NK-92 (cell line): ENCODE data around the gene NPM3.
"Not testable (repeated sequence)": the region's sequence is repeated elsewhere in the genome, so short reads cannot be mapped to it uniquely, and the experiment has no call there.

Source experiments
- DNase-seq: peaks from one replicate; lab custom pipeline; 2025; ENCODE audit not compliant: unreplicated experiment; lab: John Stamatoyannopoulos, UW

NPM3 gene

DNA sequence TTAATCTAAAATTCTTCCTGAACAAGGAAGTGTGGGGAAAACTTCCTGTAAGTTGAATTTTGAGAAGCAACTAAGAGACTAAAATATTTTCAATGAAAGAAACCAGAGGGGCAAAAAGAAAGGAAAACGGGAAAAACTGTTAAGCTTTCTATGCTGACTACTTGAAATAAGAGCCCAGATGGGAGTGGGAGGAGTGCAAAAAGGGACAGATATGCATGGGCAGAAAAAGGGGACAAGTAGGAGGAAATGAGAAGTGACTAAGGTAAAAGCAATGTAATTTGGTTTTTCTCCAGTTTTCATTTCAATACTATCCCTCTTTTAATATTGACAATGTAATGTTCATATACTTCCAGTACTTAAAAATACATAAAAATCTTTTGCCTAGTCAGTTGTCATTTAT lies 23.9 kb upstream of the NPM3 start:
- no peak for DNase-seq

DNA sequence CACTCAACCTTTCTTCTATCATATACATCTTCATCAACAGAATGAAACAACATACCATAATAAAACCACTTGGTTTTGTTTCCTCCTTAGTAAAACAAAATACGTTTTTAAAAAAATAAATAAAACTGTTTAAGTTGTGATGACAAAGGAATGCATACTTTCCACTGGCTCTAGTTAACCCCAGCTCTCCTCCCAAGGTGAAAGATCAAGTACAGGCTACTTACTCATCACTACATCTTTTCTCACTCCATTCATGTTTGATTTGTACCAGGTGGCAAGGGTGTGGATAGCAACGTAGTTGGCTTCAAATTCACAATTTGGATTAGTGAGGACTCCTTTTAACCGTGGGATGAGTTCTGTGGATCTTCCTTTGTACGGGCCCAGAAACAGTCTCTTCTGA lies 20.3 kb upstream of the NPM3 start:
- no peak for DNase-seq

DNA sequence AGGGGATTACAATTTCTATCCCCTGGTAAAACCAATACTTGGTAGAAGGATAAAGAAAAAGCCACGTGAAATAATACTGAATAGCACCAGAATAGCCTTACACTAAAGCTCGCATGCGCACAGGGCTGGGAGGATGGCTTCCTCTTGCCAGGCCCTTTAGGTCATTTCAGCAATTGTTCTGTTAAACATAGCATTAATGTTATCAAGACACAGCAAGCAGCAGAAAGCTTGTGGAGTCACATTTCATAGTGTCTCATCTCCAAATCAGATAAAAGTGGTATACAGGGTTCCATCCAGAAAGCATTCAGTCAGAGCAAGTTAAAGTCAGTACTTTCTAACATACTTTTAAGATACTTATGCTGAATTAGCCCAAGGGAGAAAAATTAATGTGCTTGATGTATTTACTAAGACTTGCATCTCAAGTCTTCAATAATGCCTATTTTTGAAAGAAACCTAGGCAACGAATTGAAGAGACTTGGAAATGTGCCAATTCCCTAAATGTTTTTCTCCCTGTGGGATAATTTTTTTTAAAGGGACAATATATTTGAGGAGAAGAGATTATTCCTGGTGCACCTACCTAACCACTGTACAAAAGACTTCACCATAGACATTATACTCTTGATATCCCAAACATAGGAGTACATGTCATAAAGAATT lies 14.3 kb upstream of the NPM3 start:
- no peak for DNase-seq

DNA sequence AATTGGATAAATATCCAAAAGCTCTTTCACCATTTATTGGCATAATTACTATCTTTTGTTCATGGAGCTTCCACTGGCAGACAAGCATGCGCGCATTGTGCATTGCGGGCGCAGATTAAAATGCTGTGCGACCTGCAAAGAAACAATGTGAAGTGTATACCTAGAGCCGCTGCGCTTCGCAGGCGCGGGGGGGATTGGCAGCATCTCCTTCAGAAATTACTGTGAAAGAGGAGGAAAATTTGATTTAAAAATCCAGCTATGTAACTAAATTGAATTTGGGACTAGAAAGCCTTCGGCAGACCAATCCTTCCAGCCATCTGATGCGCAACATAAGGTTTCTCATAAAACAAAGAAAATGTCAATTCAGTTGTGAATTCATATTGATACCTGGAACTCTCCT lies 10.3 kb upstream of the NPM3 start:
- no peak for DNase-seq

DNA sequence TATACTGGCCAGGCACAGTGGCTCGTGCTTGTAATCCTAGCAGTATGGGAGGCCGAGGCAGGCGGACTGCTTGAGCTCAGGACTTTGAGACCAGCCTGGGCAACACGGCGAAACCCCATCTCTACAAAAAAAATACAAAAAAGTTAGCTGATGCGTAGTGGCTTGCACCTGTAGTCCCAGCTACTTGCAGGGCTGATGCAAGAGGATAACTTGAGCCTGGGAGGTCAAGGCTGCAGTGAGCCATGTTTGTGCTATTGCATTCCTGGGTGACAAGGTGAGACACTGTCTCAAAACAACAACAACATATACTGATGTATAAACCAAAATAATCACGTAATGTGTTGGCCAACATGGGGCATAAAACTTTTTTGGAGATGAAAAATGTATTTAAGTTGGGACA lies 6.4 kb upstream of the NPM3 start:
- no peak for DNase-seq

DNA sequence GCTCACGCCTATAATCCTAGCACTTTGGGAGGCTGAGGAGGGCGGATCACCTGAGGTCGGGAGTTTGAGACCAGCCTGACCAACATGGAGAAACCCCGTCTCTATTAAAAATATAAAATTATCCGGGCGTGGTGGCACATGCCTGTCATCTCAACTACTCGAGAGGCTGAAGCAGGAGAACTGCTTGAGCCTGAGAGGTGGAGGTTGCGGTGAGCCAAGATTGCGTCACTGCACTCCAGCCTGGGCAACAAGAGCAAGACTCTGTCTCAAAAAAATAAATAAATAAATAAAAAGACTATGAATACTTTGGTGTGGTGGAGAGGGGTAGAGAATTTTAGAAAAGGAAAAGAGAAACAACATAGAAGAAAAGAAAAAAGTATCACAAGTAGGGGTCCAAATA lies 6.0 kb upstream of the NPM3 start:
- DNase-seq: not testable (repeated sequence)

DNA sequence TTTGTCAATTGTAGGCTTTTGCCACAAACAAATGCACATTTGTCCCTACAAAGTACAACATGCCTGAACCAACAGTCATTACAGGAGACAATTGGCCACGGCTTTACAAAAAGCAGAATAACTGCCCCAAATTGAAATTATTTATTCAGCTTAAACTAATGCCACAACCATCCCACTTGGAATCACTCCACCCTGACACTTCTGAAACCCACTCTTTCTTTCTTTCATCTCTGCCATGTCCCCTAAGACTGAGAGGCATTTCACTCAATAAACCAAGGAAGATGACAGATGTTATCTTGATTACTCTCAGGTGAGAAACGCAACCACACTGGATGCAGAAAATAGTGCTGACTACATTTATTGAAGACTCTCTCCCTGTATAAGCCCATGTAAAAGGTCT lies 2.6 kb upstream of the NPM3 start:
- no peak for DNase-seq

DNA sequence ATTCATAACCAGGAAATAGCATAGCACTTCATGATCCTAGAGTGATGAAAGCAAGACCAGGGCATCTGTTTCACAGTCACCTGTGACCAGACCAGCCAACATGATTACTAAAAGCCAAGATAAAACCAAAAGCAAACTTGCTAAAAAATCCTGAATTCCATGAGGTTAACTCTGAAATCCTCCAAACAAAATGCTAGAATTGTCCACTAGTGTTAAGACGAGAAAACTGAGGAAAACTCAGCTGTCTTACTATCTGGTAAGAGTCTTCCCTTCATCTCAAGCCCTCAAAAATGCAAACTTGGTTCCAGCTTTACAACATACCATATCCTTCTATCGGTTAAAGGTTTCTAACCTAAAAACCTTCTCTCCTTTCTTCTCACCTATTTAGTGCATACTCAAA lies 1.3 kb upstream of the NPM3 start:
- DNase-seq: no peak

DNA sequence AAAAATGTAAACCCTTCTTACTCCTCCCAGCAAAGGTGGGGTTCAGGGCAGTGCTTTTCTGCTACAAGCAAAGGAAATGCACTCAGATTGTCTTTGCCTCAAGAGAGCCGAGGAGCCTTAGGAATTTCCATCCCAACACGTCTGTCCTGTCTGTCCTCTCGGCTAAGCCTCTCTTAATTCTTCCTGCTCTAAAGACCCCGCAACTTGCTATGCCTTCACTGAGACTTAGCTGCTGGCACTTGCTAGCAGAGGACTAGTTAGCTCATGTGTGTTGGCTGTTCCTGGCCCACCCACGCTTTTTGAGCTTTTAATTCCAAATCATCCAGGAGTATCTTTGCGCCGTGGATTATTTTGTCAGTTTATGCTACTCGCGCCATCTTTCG lies 481 bp upstream of the NPM3 start:
- DNase-seq: no peak

DNA sequence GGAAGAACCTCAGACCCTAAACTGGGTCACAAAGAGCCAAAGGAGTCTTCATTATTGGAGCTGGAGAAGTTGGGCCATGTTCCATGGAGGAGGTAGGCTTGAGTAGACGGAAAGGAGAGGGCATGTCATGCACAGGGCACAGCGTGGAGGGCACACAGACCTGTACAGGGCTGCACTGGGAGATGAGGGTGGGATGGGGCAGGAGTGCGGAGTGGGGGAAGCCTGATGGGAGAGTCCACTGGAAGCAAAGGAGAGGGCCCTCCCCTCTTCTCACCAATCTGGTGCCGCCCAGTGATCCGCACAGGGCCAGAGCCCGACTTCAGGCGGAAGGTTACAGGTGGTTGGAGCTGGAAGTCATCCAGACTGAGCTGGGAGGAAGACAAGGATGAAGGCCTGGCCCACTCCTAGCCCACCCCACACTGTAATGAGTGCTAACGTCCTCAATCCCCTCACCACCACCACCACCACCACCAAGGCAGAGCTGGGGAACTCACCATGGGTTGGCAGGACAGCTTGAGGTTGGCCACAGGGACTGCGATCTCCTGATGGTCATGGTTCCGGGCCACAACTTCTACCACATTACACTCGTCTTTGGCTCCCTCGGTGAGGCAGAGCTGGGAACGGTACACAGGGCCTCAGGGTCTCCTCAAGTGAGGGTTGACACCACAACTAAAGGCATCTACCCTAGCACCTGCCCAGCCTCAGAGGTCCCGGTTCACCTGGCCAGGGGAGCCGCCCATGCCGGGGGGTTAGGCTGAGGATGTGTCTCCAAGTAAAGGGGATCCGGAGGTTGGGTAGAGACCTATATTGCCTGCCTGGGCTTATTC lies 1.0 kb downstream of the NPM3 start:
- no peak for DNase-seq

DNA sequence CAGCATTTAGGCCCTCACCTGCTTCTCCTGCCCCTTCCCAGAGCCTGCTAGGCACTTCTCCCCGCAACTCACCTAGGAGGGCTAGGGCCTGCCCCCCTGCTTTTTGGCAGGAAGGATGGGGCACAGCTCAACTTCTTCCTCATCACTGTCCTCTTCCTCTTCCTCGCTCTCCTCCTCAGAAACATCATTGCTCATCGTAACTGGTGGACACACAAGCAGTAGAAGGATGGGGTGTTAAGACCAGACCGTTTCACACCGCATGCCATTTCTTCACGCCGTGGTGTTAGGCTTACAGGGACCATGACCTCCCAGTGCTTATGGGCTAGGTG lies 1.6 kb downstream of the NPM3 start:
- DNase-seq: no peak

DNA sequence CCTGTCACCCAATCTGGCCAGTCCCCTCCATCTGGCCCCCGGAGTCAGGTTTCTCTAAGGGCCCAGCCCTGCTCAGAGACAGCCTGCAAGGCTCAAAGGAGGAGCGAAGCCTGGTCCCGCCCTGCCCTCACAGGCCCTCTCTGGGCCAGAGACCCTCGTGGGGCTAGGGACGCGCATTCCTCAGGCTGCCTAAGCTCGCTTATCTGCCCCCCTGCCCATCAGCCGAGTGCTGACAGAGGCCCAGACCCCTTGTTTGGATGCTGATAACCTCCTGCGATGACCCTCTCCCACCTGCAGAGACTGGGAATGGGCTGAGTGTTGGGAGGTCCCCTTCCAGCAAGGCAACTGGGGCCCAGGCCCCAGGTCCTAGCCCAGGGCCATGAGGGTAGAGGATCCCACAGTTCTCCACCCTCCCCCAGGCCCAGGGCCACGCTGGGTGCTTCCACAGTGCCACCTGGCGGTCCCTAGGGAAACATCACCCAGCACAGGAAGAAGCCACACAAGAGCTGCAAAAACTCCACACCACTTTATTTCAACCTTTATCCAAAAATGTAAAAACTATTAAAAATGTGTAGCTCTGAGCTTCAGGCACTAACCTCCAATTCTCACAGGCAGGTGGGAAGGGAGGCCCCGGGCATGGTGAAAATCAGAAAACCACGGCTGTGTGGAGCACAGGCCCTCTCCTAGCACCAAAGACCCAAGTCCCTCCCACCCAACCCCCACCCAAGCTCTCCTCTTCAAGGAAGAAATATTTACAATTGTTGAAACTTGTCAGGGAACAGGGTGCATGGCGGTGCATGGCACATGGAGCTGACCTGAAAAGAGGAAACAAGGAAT lies 2.2 kb downstream of the NPM3 start:
- no peak for DNase-seq

DNA sequence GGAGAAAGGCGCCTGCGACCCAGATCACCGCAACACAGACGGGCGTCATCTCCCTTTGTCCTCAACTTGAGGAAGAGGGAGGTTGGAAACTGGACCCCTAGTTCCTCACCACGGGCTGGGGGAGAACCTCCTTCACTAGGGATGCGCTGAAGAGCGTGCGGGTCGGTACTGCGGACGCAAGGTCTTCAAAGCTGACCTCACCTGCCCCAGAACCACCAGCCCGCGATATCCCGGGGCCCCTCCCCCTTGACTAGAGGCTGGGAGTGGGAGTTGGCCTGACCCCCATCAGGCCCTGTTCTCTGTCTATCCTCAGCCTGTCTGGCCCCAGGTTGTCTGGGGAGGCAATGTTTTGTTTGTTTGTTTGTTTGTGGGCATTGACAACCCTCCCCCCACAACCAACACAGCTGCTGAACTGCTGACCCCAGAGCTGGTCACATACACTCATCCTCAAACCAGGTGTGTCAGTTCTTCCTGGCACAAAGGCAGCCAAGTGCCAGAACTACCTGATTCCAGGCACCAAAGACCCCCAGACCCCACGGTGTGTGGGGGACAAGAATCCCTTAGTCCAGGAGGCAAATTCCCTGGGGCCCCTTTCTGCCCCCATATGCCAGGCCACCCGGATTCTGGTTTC lies 2.9 kb downstream of the NPM3 start:
- DNase-seq: no peak

DNA sequence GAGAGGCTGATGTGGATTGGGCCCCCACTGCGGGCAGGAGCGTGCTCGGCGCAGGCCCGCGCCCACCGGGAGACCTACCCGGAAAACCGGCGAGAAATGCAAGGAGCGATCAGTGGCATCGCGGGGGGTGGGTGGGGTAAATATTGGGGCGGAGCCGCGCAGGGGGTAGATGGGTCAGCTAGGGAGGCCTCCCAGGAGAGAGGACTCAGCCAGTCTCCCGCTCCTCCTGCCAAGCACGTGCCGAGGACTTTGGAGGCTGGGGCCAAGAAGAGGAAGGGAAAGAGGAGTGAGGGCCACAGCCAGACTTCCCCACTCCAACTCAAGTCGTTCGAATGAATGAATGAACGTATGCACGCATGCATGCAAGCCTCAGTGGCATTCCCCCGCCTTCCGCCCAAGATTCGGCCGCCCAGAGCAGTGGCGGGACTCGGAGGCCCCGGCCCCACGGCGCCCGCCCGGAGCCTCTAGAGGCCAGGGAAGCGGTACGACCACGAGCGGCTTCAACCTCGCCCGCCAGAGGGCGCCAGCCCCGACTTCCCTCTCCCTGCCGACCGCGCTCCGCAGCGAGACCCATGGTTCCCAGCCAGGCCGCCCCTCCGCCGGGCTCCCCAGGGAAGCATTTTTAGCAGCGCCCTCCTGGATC lies 3.6 kb downstream of the NPM3 start:
- DNase-seq: no peak

DNA sequence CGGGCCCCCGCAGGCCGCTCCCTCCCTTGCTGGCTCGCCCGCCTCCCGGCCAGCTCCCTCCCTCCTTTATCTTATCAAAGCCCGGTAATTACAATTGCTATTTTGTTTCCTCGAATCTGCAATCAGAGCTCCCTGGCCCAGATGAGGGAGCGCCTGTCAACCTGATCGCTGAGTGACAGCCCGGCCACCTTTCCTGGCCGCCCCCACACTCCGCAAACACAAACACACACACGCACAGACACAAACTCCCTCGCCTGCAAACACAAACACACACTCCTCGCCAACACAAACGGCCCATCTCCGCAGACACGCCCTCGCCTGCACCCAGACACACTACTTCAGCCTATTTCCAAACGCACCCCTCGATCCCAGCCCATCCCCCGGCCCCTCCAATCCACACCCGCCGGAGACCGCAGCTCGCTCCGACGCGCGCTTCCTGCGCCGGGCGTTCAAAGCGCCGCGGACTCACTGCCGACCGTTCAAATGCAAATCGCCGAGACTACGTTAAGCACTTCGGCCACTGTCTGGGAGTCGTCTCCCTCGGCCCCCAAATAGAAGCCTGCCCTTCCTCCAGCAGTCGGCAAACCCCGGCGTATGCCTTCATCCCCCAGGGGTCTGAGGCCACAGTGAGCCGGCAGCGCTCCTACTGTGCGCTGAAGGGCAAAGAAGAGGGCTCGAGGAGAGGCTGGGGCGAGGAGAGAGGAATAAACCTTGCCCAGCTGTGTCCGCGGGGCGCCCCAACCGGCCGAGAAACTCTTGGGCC lies 4.3 kb downstream of the NPM3 start:
- DNase-seq: no peak

DNA sequence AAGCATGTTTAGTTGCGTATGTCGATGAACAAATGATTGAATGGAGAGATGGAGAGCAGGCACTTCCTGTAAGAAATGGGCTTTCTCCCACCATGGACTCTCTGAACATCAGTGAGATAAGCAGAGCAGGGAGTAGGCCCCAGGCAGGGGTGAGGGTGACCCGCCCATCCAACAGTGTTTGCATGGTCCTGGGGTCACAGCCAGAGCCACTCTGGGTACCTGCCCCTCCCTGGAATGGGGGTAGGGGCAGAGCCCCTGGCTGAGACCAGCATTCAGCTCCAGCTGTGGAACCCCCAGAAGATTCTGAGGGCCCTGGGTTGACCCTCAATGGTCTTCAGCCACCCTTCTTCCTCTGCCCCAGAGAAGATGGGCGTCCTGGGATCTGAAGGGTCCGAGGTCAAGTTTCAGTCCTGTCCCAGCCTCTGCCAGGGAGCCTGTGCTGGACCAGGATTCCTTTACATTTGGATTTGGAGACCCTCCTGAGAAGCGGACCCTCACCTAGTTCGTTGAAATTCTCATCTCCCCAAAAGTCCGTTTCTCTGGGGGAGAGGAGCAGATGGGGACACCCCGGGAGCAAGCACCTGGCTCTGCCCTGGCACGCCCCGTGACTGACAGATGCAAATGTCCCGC lies 5.0 kb downstream of the NPM3 start:
- no peak for DNase-seq

DNA sequence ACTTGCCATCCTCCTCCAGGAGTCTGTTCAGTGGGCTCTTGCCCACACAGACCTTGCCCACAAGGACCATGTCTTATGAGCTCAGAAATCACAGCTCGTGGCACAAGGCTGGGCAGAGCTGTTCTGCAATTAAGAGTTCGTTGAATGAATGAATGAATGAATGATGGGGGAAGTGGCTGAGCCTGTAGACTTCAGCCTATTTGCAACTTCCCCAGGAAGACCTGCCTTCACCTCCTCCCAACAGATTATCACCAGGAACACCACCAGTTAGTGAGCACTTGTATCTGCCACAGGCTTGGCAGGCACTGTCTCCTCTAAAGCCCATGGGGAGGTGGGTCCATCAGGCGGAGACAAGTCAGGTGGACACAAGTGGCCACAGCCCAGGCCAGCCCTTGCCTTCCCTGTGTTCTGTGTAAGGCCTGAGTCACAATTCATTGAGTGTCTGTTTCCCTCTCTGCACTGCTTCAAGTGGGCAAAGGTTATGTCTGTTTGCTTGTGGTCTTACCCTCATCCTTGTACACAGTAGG lies 5.6 kb downstream of the NPM3 start:
- no peak for DNase-seq

DNA sequence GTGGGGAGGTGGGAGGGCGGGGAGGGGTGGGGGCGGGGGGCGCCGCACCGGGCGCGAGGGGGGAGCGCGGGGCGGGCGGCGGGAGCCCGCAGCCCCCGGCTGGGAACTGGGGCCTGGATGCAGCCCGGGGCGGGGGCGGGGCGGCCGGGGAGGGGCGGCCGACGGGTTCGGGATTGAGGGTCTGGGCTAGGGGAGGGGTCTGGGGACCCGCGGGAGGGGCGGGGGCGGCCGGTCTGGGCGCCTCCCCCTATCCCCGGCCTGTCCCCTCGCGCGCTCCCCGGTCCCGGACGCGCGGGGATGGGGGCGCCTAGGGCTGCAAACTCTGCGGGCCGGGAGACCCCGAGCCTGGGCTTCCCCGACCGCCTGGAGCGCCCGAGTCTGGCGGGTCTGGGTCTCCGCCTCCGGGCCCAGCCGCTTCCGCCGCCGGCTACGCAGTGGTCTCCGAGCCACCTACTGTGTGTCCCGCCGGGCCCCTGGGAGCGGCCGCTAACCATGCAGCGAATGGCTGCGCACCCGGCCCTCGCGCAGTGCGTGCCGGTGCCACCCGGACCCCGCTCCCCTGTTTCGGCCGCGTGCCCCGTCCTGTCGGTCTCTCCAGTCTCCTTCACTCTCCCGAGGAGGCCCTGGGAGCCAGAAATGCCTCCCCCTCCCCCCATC lies 7.0 kb downstream of the NPM3 start:
- DNase-seq: no peak
